OCI-LY7 (cell line): ENCODE measurements around the gene TGFBI. TPM values are rescaled to one million over a fixed set of nuclear protein-coding genes. Genes with fewer than 3 reads are reported as not detected.

ENCODE experiments used
- BruUV-seq: library from RNA; stranded (reverse); fragments of 400-500 nt; replicated peaks from 2 replicates; lab custom pipeline; 2021; lab: Mats Ljungman, UMichigan
- CTCF ChIA-PET: fragments of 300-600 bp; sonication (Branson Sonifier 250); formaldehyde crosslinking; loops from one replicate; lab custom pipeline; 2022; ENCODE audit warnings: antibody characterized with exemption; ENCODE audit not compliant: unreplicated experiment; lab: Charles Lee
- POLR2A ChIA-PET: fragments of 300-600 bp; sonication (Branson Sonifier 250); formaldehyde crosslinking; loops from one replicate; lab custom pipeline; 2022; ENCODE audit warnings: antibody characterized with exemption; lab: Charles Lee
- DNase-seq: peaks from one replicate; pipeline ENCODE4 v3.0.0-alpha.2; 2015; ENCODE audit warnings: low spot score
- H2AFZ ChIP-seq: fragments of 200-600 bp; sonication (generic), shearing (Covaris generic); 2 replicates; pipeline ENCODE4 v1.6.1; 2014; ENCODE audit warnings: mild to moderate bottlenecking, antibody characterized with exemption, low read length, moderate library complexity
- H3K27ac ChIP-seq: fragments of 200-600 bp; sonication (generic); 2 replicates; pipeline ENCODE4 v1.5.1; 2014; ENCODE audit warnings: mixed run types, low read depth, mild to moderate bottlenecking, moderate library complexity, low read length, inconsistent platforms; ENCODE audit not compliant: poor library complexity, severe bottlenecking
- H3K36me3 ChIP-seq: fragments of 200-600 bp; sonication (generic); 2 replicates; pipeline ENCODE4 v1.6.1; 2014; ENCODE audit warnings: mild to moderate bottlenecking, antibody characterized with exemption, low read length, moderate library complexity, mixed read lengths; ENCODE audit not compliant: insufficient read depth
- H3K4me1 ChIP-seq: fragments of 200-600 bp; sonication (generic); 2 replicates; pipeline ENCODE4 v1.5.1; 2014; ENCODE audit warnings: mild to moderate bottlenecking, low read length; ENCODE audit not compliant: insufficient read depth, poor library complexity, severe bottlenecking
- H3K4me2 ChIP-seq: fragments of 200-600 bp; sonication (generic); 2 replicates; pipeline ENCODE4 v1.6.1; 2014; ENCODE audit warnings: mild to moderate bottlenecking, low read length
- H3K4me3 ChIP-seq: fragments of 200-600 bp; sonication (generic); 2 replicates; pipeline ENCODE4 v1.5.1; 2014; ENCODE audit warnings: mild to moderate bottlenecking, low read depth, low read length; ENCODE audit not compliant: poor library complexity, severe bottlenecking
- H3K79me2 ChIP-seq: fragments of 200-600 bp; sonication (generic); 2 replicates; pipeline ENCODE4 v1.6.1; 2016; ENCODE audit warnings: low read depth, mild to moderate bottlenecking, low read length, moderate library complexity, mixed read lengths; ENCODE audit not compliant: insufficient read depth
- H3K9me2 ChIP-seq: fragments of 200-600 bp; sonication (generic); 2 replicates; pipeline ENCODE4 v1.6.1; 2016; ENCODE audit warnings: mild to moderate bottlenecking, low read length, mixed read lengths; ENCODE audit not compliant: insufficient read depth
- H3K9me3 ChIP-seq: fragments of 200-600 bp; sonication (generic); 2 replicates; pipeline ENCODE4 v1.6.1; 2014; ENCODE audit warnings: mild to moderate bottlenecking, mixed run types, low read length, mixed read lengths
- H4K20me1 ChIP-seq: fragments of 200-600 bp; sonication (generic); 2 replicates; pipeline ENCODE4 v1.6.1; 2014; ENCODE audit warnings: mild to moderate bottlenecking, antibody characterized with exemption, low read length, moderate library complexity, mixed read lengths; ENCODE audit not compliant: insufficient read depth
- EZH2phosphoT487 ChIP-seq: fragments of 200-600 bp; sonication (generic); IDR thresholded peaks from 2 replicates; pipeline ENCODE4 v1.6.1; 2018; ENCODE audit warnings: low read depth, borderline replicate concordance, mild to moderate bottlenecking, mixed run types, antibody characterized with exemption, low read length, moderate library complexity, mixed read lengths
- intact Hi-C: fragments of 100-400 bp; cut with micrococcal nuclease; formaldehyde crosslinking; loops from one replicate; pipeline ENCODE4 v1.10.0; 2022; ENCODE audit not compliant: unreplicated experiment
- total RNA-seq, 2 experiments: library from RNA; depleted of rRNA in 1 of 2; stranded (reverse); fragments of >200 nt in 1 of 2; shearing (Covaris generic) in 1 of 2; gene quantifications; 2 replicates each; pipeline ENCODE4 v1.2.3, GENCODE V29; 2014 to 2022
- TF ChIP-seq, protein P1 (sequence below): fragments of 200-600 bp; sonication (generic); conservative IDR thresholded peaks from 2 replicates; pipeline ENCODE4 v1.5.1; 2014; ENCODE audit warnings: mild to moderate bottlenecking, antibody characterized with exemption, low read length, moderate library complexity, mixed read lengths

Gene TGFBI
- total RNA-seq, 2 experiments from 2014 or later, result not detected

DNA sequence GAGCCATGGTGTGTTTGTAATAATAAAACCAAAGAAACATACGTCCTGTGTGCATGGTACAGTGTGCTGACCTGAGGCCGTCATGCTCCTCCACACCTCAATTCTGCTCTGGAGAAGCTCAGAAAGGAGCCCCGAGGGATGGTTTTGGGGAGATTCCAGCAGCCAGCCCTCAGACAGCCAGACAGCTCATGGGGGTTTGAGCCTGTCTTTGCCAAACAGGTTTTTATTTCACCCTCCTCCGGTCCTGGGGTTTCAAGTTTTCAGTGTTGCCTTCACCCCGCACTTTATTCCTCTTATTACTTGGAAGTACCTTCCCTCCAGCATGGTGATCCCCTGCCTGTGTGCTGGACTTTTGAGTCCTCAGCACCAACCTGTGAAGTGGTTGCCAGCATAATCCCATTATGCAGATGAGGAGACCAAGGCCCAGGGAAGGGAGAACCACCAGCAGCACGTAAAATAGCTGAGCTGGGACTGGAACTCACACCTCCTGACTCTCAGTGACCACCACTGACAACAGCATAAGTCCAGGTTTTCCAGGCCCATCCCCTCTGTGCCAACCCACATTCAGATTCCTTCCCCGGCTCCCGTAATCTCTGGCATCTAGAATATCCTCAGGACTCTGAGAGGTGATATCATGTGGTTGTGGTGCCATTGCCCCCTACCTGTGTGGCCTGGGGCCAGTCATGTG, 35.1 kb downstream of the TGFBI start:
- ChIA-PET CTCF (interaction anchor here (1.0 kb wide), 1 partner anchor 110 kb away, joined by 4 read pairs; no protein-coding TSS in a partner anchor), POLR2A (interaction anchor here (0.7 to 1.1 kb wide), 4 partner anchors 8 to 110 kb away, joined by 3 to 4 read pairs (median 3); no protein-coding TSS in a partner anchor)
- DNase-seq, result no peak
- Histone ChIP-seq H2AFZ (no peak overlapping the region), H3K79me2 (no peaks in the 10 kb centered on the region), H3K9me2 (no peaks in the 10 kb centered on the region), H4K20me1 (no peaks in the 10 kb centered on the region), H3K9me3 (peaks cover 5% of the 10 kb centered on the region), H3K36me3 (no peaks in the 10 kb centered on the region), H3K27ac (no peak overlapping the region), H3K4me2 (no peak overlapping the region), H3K4me3 (no peak overlapping the region), H3K4me1 (peaks cover 18% of the 10 kb centered on the region)
- intact Hi-C loops, result no loop called here
- no TSS peak for BruUV-seq
- TF ChIP-seq, protein P1, sequence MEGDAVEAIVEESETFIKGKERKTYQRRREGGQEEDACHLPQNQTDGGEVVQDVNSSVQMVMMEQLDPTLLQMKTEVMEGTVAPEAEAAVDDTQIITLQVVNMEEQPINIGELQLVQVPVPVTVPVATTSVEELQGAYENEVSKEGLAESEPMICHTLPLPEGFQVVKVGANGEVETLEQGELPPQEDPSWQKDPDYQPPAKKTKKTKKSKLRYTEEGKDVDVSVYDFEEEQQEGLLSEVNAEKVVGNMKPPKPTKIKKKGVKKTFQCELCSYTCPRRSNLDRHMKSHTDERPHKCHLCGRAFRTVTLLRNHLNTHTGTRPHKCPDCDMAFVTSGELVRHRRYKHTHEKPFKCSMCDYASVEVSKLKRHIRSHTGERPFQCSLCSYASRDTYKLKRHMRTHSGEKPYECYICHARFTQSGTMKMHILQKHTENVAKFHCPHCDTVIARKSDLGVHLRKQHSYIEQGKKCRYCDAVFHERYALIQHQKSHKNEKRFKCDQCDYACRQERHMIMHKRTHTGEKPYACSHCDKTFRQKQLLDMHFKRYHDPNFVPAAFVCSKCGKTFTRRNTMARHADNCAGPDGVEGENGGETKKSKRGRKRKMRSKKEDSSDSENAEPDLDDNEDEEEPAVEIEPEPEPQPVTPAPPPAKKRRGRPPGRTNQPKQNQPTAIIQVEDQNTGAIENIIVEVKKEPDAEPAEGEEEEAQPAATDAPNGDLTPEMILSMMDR, result no peak
- TF ChIP-seq EZH2phosphoT487, result no peak

DNA sequence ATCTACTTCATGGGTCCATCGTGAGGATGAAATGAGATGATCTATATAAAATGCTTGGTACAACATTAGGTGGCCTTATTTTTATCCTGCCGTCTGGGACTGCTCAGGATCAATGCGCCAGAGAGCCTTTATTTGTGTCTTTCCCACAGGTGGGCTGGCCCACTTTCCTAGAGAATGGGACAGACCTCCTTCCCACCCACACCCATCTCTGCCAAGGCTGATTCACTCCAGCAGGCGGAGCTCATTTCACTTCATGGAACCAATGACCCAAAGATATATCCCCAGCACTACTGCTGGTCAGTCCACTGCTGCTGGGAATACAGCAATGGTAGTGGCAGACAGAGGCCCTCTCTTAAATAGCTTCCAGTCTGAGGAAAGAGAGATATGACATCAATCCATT, 35.7 kb downstream of the TGFBI start:
- TF ChIP-seq EZH2phosphoT487, result no peak
- TF ChIP-seq, protein P1, result no peak
- no peak for DNase-seq
- no peak overlapping the region for H3K4me2 ChIP-seq
- H3K9me2 ChIP-seq, result no peaks in the 10 kb centered on the region
- H4K20me1 ChIP-seq, result no peaks in the 10 kb centered on the region
- ChIA-PET CTCF (no interaction called here), POLR2A (interaction anchor here (0.7 kb wide), 1 partner anchor 8 kb away, joined by 3 read pairs; no protein-coding TSS in a partner anchor)
- peaks cover 9% of the 10 kb centered on the region for H3K9me3 ChIP-seq
- H3K27ac ChIP-seq, result no peak overlapping the region
- no peak overlapping the region for H2AFZ ChIP-seq
- no peak overlapping the region for H3K4me3 ChIP-seq
- no peaks in the 10 kb centered on the region for H3K36me3 ChIP-seq
- peaks cover 18% of the 10 kb centered on the region for H3K4me1 ChIP-seq
- no peaks in the 10 kb centered on the region for H3K79me2 ChIP-seq
- BruUV-seq, result no TSS peak
- intact Hi-C loops, result no loop called here

DNA sequence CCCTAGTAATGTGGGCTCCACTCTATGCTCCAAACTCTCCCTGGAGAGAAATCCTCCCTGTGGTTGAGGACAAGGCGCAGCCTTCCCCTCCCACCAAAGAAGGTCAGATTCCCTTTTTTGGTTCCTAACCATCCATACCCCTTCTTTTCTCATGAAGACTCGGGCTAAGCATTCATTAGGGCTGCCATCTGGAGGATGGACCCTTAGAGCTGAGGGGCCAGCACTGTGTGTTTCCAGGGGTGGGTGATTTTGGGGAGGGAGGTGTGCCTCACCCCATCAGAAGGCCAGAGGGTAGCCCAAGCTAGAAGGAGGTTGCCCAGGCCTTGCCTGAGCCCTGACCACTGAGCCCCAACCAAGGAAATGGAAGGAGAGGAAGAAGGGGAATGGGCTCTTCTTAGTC, 36.8 kb downstream of the TGFBI start:
- intact Hi-C loops, result no loop called here
- Histone ChIP-seq H3K36me3 (no peaks in the 10 kb centered on the region), H3K27ac (no peak overlapping the region), H3K4me3 (no peak overlapping the region), H3K9me2 (no peaks in the 10 kb centered on the region), H3K79me2 (no peaks in the 10 kb centered on the region), H3K4me2 (no peak overlapping the region), H2AFZ (no peak overlapping the region), H3K9me3 (peaks cover 9% of the 10 kb centered on the region), H4K20me1 (no peaks in the 10 kb centered on the region), H3K4me1 (peaks cover 18% of the 10 kb centered on the region)
- no peak for DNase-seq
- no TSS peak for BruUV-seq
- ChIA-PET POLR2A (interaction anchor here (1.4 kb wide), 1 partner anchor 97 kb away, joined by 3 read pairs; no protein-coding TSS in a partner anchor), CTCF (no interaction called here)
- TF ChIP-seq, protein P1, result no peak
- TF ChIP-seq EZH2phosphoT487, result no peak
